BLaER1 treated with 17β-estradiol and CSF1 and Interleukin-3, amounts not matched to agents 10 nM and 100 nM (cell line): ENCODE data around the gene CNTRL.

Experiments used
- H3K27ac ChIP-seq, 11 experiments: shearing (Covaris generic); formaldehyde crosslinking; 2 replicates each; pipeline ENCODE4 v1.8.1; 2022
- H3K27me3 ChIP-seq, 11 experiments: shearing (Covaris generic); formaldehyde crosslinking; 2 replicates each; pipeline ENCODE4 v1.8.1; 2022
- H3K36me3 ChIP-seq, 11 experiments: shearing (Covaris generic); formaldehyde crosslinking; 2 replicates each; pipeline ENCODE4 v1.8.1; 2022
- H3K4me1 ChIP-seq, 10 experiments: shearing (Covaris generic); formaldehyde crosslinking; 2 replicates each; pipeline ENCODE4 v1.8.1; 2022
- H3K4me2 ChIP-seq, 11 experiments: shearing (Covaris generic); formaldehyde crosslinking; 2 replicates each; pipeline ENCODE4 v1.8.1; 2022
- H3K4me3 ChIP-seq, 10 experiments: shearing (Covaris generic); formaldehyde crosslinking; 2 replicates each; pipeline ENCODE4 v1.8.1; 2022
- H3K9ac ChIP-seq, 11 experiments: shearing (Covaris generic); formaldehyde crosslinking; 2 replicates each; pipeline ENCODE4 v1.8.1; 2022
- H3K9me3 ChIP-seq, 11 experiments: shearing (Covaris generic); formaldehyde crosslinking; replicated peaks in 1 of 11; 2 replicates each; pipeline ENCODE4 v1.8.1; 2022
- H4K20me1 ChIP-seq, 11 experiments: shearing (Covaris generic); formaldehyde crosslinking; 2 replicates each; pipeline ENCODE4 v1.8.1; 2022
- Cebpa-rat ChIP-seq, 11 experiments: shearing (Covaris generic); IDR thresholded peaks; 2 replicates each; pipeline ENCODE4 v1.8.1; 2022

The CNTRL gene

DNA sequence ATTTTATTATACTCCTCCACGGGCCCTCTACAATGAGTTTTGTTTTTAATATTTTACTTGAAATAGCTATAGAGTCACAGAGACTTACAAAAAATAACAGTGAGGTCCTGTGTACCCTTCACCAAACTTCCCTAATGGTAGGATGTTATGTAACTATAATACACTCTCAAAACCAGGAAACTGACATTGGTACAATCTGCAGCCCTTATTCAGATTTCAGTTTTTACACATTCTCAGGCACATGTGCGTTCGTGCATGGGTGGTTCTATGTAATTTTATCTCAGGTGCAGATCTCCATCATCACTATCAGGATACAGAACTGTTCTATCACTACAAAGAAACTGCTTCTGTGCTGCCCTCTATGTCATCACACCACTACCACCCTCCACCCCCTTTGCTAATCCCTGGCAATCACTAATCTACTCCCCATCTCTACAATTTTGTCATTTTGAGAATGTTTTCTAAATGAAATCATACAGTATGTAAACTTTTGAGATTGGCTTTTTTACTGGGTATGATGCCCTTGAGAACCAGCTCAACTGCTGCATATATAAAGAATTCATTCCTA is 110.5 kb downstream of the CNTRL start:
- Histone ChIP-seq H3K4me2 (0 out of 22 replicates have a peak overlapping the region, but pooled peaks of 3 of the 11 experiments have one; percentile 0 to 11 (median 1)), H3K27ac (no peak overlapping the region), H3K4me1 (peaks cover 23 to 47% (median 31%) of the 10 kb centered on the region in 10 experiments), H3K27me3 (no peaks in the 10 kb centered on the region), H3K9ac (no peak overlapping the region), H3K4me3 (no peak overlapping the region), H3K36me3 (peaks cover 63 to 100% (median 83%) of the 10 kb centered on the region in 11 experiments), H3K9me3 (no peaks in the 10 kb centered on the region), H4K20me1 (peaks cover 33 to 100% (median 92%) of the 10 kb centered on the region in 11 experiments; a peak in 19 of 22 replicates)
- TF ChIP-seq Cebpa-rat (IDR thresholded peaks at IDR 0.05), result no peak

DNA sequence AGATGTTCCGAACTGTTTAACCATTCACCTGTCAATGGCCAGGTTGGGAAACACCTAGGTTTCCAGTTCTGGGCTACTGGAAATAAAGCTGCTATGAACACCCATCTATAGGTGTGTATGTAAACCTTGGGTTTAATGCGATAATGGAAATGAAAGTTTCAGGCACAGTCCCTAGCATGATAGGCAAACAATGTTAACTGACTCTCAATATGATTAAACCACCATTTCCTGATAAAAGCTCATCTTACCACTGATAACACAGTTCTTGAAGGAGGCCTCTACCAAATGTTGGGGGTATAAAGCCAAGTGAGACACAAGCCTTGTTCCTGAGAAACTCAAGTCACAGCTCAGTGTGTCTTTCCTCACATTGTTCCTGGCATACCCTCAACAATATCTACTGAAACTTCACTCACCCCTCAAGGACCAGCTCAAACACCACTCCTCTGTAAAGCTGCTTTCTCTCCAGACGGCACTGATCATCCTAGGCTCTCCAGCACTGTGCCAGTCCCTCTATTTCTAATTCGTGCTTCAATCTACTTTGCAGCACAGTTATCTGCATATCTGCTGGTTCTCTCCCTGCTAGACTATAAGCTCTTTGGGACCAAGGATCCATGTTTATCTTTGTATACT is 111.1 kb downstream of the CNTRL start:
- peaks cover 24 to 53% (median 33%) of the 10 kb centered on the region in 10 experiments for H3K4me1 ChIP-seq
- no peak overlapping the region for H3K4me3 ChIP-seq
- H3K9me3 ChIP-seq, result no peaks in the 10 kb centered on the region
- H3K9ac ChIP-seq, result no peak overlapping the region
- H3K27me3 ChIP-seq, result no peaks in the 10 kb centered on the region
- peaks cover 57 to 99% (median 83%) of the 10 kb centered on the region in 11 experiments for H3K36me3 ChIP-seq
- no peak for TF ChIP-seq Cebpa-rat (IDR thresholded peaks at IDR 0.05)
- H3K27ac ChIP-seq, result no peak overlapping the region
- 0 out of 22 replicates have a peak overlapping the region, but pooled peaks of 2 of the 11 experiments have one; percentile 0 to 1 for H3K4me2 ChIP-seq
- H4K20me1 ChIP-seq, result peaks cover 38 to 100% (median 93%) of the 10 kb centered on the region in 11 experiments; a peak in 21 of 22 replicates

- no peak overlapping the region for H3K9ac ChIP-seq
- no peak for TF ChIP-seq Cebpa-rat (IDR thresholded peaks at IDR 0.05)
- H3K4me3 ChIP-seq, result no peak overlapping the region
- H4K20me1 ChIP-seq, result peaks cover 51 to 100% (median 95%) of the 10 kb centered on the region in 11 experiments
- peaks cover 39 to 87% (median 69%) of the 10 kb centered on the region in 11 experiments for H3K36me3 ChIP-seq
- no peaks in the 10 kb centered on the region for H3K27me3 ChIP-seq
- no peak overlapping the region for H3K27ac ChIP-seq
- H3K4me1 ChIP-seq, result peaks cover 24 to 64% (median 35%) of the 10 kb centered on the region in 10 experiments
- H3K9me3 ChIP-seq, result no peaks in the 10 kb centered on the region
- H3K4me2 ChIP-seq, result no peak overlapping the region
Observed at GRCh38 chr9:121187636-121188305, 113.0 kb downstream of the CNTRL start.

GRCh38 chr9:121189006-121189405 is 114.3 kb downstream of the CNTRL start:
- Histone ChIP-seq H4K20me1 (peaks cover 58 to 100% (median 95%) of the 10 kb centered on the region in 11 experiments), H3K4me1 (peaks cover 15 to 64% (median 33%) of the 10 kb centered on the region in 10 experiments), H3K9me3 (no peaks in the 10 kb centered on the region), H3K27ac (no peak overlapping the region), H3K4me3 (no peak overlapping the region), H3K9ac (no peak overlapping the region), H3K36me3 (peaks cover 35 to 76% (median 63%) of the 10 kb centered on the region in 11 experiments), H3K4me2 (no peak overlapping the region), H3K27me3 (no peaks in the 10 kb centered on the region)
- TF ChIP-seq Cebpa-rat (IDR thresholded peaks at IDR 0.05), result no peak

- Histone ChIP-seq H3K4me1 (peaks cover 14 to 64% (median 32%) of the 10 kb centered on the region in 10 experiments), H3K9ac (no peak overlapping the region), H3K4me3 (no peak overlapping the region), H3K27me3 (no peaks in the 10 kb centered on the region), H3K27ac (no peak overlapping the region), H3K4me2 (no peak overlapping the region), H3K36me3 (peaks cover 31 to 69% (median 56%) of the 10 kb centered on the region in 11 experiments), H4K20me1 (peaks cover 65 to 100% (median 96%) of the 10 kb centered on the region in 11 experiments), H3K9me3 (no peaks in the 10 kb centered on the region)
- no peak for TF ChIP-seq Cebpa-rat (IDR thresholded peaks at IDR 0.05)
Observed at GRCh38 chr9:121189660-121190059, 114.9 kb downstream of the CNTRL start.

DNA sequence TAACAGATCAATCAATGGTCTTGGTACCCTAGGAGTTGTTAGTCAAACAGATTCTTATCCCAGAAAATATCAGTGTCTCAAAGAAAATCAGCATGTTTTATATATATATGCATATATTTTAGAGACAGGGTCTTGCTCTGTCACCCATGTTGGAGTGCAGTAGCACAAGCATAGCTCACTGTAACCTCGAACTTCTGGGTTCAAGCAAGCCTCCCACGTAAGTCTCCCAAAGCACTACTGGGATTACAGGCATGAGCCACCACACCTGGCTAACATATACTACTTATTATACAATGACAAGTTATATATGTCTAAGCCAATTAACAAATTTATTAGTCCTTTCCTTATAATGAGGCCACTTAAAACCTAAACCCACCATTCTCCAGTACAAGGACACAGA is 116.5 kb downstream of the CNTRL start:
- H3K27ac ChIP-seq, result no peak overlapping the region
- H3K27me3 ChIP-seq, result no peaks in the 10 kb centered on the region
- H3K9me3 ChIP-seq, result no peaks in the 10 kb centered on the region
- no peak for TF ChIP-seq Cebpa-rat (IDR thresholded peaks at IDR 0.05)
- no peak overlapping the region for H3K9ac ChIP-seq
- peaks cover 19 to 53% (median 40%) of the 10 kb centered on the region in 11 experiments; a peak in 20 of 22 replicates for H3K36me3 ChIP-seq
- H3K4me3 ChIP-seq, result no peak overlapping the region
- H3K4me1 ChIP-seq, result peaks cover 10 to 64% (median 46%) of the 10 kb centered on the region in 10 experiments
- peaks cover 65 to 100% (median 96%) of the 10 kb centered on the region in 11 experiments for H4K20me1 ChIP-seq
- peak overlapping the region in 5 of 11 experiments; percentile 0 to 40 (median 33); a peak in 6 of 22 replicates for H3K4me2 ChIP-seq

GRCh38 chr9:121192518-121192917 is 117.8 kb downstream of the CNTRL start:
- peaks cover 13 to 40% (median 28%) of the 10 kb centered on the region in 11 experiments; a peak in 19 of 22 replicates for H3K36me3 ChIP-seq
- H4K20me1 ChIP-seq, result peaks cover 78 to 100% (median 97%) of the 10 kb centered on the region in 11 experiments
- no peak overlapping the region for H3K9ac ChIP-seq
- H3K4me1 ChIP-seq, result peaks cover 14 to 73% (median 59%) of the 10 kb centered on the region in 10 experiments
- H3K27ac ChIP-seq, result no peak overlapping the region
- no peaks in the 10 kb centered on the region for H3K27me3 ChIP-seq
- H3K4me2 ChIP-seq, result peak overlapping the region in 6 of 11 experiments; percentile 10 to 34 (median 18); a peak in 9 of 22 replicates
- no peak for TF ChIP-seq Cebpa-rat (IDR thresholded peaks at IDR 0.05)
- H3K4me3 ChIP-seq, result no peak overlapping the region
- no peaks in the 10 kb centered on the region for H3K9me3 ChIP-seq

GRCh38 chr9:121192959-121193640 is 118.3 kb downstream of the CNTRL start:
- Histone ChIP-seq H3K4me1 (peaks cover 18 to 79% (median 65%) of the 10 kb centered on the region in 10 experiments), H3K4me2 (peak overlapping the region in 7 of 11 experiments; percentile 14 to 46 (median 21); a peak in 9 of 22 replicates), H4K20me1 (peaks cover 84 to 100% (median 100%) of the 10 kb centered on the region in 11 experiments), H3K27ac (peak overlapping the region in 1 of 11 experiments; percentile 25; a peak in 1 of 22 replicates), H3K36me3 (peaks cover 9 to 35% (median 23%) of the 10 kb centered on the region in 11 experiments; a peak in 19 of 22 replicates), H3K27me3 (no peaks in the 10 kb centered on the region), H3K9me3 (no peaks in the 10 kb centered on the region), H3K4me3 (no peak overlapping the region), H3K9ac (peak overlapping the region in 1 of 11 experiments; percentile 43; a peak in 1 of 22 replicates)
- TF ChIP-seq Cebpa-rat (IDR thresholded peaks at IDR 0.05), result no peak
